GM21360 (cell line): ENCODE measurements around the gene HECTD2.

Experiments
- ATAC-seq: cut with Tn5 transposase; IDR thresholded peaks from one replicate; pipeline ENCODE4 v1.9.1; 2021; ENCODE audit warnings: mild to moderate bottlenecking, moderate library complexity; ENCODE audit not compliant: unreplicated experiment

HECTD2 gene

DNA sequence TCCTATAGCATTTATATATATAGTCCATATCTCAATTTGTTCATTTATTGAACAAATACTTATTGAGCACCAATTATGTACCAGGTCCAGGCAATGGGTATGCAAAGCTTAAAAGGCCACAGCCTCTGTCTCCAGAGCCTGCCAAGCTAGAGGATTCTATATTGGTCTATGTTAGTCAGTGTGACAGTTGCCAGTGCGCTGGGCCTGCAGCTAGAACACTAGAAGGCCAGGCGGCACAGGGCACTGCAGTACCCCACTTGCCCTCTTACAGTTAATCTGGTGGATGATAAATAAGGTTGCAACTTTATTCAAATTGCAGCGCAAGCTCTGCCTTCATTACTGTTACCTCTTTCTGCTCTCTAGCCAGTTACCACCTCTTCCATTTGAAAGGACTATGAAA is 153.9 kb downstream of the HECTD2 start:
- ATAC-seq = no peak
